Stimulated activated CD4-positive, alpha-beta T cell treated with anti-CD3 and anti-CD28 coated beads, Interleukin-2, amount 100 ng/mL, for 48 hours (primary cell): ENCODE measurements around the gene NOTUM.

Source experiments
- DNase-seq, 2 donors: peaks; one replicate each; pipeline ENCODE4 v3.0.0-alpha.2; 2020

Gene NOTUM

GRCh38 chr17:81976332-81977210 is 15.6 kb upstream of the NOTUM start:
- DNase-seq, result peak; percentile 38 to 39

- no peak for DNase-seq
Measured at GRCh38 chr17:81973432-81973831, 12.4 kb upstream of the NOTUM start.

DNA sequence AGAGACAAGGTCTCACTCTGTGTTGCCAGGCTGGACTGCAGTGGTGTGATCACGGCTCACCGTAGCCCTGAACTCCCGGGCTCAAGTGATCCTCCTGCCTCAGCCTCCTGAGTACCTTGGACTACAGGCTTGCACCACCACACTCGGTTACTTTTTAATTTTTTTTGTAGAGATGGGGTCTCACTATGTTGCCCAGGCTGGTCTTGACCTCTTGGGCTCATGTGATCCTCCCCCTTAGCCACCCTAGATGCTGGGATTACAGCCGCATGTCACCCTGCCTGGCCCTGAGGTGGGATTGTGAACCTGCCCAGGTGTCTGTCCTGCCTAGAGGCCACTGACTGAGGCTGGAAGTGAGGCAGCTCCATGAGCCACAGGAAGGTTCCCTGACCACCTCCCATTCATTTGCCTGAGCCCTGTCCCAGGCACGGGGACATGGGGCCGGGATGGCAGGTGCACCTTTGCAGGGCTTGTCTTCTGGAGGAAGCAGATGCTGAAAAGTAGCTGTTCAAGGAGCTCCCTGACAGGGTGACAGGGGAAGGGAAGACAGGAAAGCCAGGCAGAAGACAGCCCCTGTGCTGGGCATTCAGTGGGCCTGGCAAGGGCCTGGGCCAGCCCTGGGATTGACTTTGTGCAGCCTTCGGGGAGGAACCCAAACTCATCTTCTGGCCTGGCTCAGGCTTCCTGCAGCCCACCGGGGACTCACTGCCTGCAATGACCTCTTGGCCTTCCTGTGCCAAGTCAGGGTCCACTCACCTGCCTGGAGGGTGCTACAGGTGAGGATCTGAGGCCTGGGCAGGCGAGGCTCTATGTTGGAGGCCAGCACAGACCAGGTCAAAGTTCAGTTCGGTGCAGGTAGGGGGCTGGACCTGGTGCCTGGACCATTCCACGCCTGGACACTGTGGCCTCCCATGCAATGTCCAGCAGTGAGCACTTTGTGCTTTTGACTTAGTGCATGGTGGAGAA is 8.1 kb upstream of the NOTUM start:
- no peak for DNase-seq

DNA sequence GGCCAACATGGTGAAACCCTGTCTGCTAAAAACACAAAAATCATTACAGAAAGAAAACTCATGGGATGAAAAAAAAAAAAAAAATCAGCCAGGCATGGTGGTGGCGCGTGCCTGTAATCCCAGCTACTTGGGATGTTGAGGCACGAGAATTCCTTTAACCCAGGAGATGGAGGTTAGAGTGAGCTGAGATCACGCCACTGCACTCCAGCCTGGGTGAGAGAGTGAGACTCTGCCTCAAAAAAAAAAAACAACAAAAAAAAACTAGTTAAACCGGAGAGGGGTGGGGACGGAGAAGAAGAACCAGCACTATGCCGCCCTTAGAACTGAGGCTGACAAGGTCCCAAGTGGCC is 7.4 kb upstream of the NOTUM start:
- no peak for DNase-seq

- peak; percentile 77 to 83 for DNase-seq
Measured at GRCh38 chr17:81967533-81968395, 6.8 kb upstream of the NOTUM start.

- no peak for DNase-seq
Measured at GRCh38 chr17:81967244-81967532, 6.2 kb upstream of the NOTUM start.

GRCh38 chr17:81966343-81967243 is 5.6 kb upstream of the NOTUM start:
- DNase-seq, result no peak

GRCh38 chr17:81964081-81964849 is 3.3 kb upstream of the NOTUM start:
- DNase-seq, result no peak

DNA sequence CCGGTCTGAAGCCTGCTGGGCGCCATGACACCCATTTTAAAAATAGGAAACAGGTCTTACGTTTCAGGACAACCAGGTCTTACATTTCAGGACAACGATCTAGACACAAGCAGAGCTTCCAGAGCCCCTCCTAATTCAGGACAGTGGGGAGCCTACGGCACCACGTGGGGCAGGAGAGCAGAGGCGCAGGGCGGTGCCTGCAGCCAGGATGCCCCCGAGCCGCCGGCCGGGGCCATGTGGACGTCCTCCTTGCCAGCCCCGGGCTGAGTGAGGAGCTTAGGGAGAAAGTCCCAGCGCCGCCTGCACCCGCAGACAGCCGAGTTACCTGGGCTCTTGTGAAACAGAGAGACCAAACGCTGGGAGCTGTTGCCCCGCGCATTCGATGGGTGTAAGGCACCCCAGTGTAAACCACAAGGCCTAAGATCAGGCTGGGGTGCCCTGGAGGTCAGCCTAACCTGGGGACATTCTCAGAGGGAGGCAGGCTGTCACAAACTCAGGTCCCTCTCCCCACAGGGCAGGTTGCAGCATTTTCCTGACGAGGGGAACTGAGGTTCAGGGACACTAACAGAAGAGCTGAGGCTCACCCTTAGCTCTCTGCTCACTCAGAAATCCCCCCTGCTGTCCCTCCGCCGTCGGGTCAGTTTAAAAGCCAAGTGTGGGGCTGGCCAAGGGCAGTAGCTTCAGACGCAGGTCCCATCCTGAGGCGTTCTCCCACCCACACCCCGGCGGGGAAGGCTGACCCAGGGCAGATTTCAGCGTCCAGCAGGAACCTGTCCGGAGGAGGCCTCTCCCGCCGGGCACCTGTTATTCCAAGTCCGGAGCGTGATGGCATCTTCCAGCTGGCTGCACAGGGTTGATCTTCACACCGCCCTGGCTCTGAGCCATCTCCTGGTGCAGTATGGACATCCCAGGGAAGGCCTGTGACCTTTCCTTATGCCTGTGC is 1.8 kb upstream of the NOTUM start:
- DNase-seq, result no peak

DNA sequence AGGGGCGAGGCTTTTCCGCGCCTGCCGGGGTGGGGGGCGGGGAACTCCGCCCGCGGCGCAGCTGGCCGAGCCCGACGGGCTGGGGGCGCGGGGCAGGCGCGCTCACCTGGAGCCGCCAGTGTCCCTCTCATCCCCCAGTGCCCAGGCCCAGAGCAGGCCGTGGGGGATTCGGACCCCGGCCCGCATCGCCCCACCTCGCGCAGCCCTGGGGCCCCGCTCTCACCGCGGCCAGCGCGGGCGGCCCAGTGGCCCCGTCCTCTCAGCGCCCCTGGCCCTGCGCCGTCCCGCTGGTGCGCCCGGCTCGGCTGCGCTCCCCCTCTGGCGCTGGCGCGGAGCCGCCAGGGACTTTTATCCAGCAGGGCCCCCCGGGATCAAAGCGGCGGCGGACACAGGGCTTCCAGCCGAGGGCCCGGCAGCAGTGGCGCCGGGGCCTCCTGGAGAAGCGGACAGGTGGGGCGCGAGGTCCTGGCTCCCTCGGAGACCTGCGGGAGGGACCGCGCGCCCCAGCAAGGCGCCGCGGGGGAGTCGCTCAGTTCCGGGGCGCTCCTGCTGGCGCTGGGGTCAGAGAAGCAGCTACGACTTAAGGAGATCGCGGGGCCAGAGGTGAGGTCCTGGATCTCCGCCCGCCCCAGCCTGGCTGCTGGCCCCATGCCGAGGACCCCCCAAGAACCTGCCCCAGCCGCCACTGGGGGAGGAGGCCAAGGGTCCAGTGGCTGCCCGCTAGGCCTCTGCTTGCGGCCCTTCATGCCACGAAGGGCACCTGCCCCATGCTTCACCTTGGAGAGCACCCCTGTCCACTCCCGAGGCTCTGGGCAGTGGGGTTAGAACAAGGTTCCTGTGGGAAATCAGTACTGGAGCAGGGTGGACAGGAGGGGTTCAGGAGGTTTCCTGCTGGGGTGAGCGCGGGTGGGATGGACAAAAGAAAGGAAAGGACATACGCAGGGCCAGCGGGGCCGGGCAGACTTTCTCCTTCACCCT is 823 bp upstream of the NOTUM start:
- no peak for DNase-seq

DNA sequence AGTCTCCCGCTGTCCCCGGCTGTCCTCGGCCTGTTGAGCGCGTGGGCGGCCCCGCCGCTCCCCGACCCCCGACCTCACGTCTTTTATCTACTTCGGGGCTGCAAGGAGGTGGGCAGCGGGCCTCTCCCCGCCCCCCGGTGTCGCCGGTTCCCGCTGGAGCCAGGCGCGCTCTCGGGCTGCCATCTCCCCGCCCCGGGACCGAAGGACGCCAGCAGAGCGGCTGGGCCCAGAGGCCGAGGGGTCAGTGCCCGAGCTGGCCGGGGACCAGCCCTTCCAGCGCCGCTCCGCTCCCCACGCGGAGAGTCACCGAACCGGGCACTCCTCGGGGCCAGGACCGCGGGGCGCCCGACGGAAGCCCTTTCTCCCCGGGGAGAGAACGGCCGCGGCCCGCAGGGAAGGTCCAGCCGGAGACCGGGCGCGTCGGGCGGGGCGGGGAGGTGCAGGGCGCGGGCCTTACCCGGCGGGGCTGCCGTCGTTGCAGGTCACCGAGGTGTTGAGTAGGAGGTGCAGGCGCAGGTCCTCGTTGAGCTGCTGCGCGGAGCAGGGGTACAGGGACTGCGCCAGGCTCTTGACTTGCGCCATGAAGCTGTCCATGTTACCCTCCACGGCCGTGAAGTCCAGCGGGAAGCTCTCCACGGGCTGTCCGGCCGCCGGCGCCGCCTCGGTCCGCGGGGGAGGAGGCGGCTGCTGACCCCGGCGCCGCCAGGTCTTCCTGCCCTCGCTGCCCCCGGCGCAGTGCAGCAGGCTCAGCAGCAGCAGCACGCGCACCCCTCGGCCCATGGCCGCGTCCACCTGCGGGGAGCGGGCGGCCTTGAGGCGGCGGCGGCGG is 643 bp downstream of the NOTUM start:
- no peak for DNase-seq

DNA sequence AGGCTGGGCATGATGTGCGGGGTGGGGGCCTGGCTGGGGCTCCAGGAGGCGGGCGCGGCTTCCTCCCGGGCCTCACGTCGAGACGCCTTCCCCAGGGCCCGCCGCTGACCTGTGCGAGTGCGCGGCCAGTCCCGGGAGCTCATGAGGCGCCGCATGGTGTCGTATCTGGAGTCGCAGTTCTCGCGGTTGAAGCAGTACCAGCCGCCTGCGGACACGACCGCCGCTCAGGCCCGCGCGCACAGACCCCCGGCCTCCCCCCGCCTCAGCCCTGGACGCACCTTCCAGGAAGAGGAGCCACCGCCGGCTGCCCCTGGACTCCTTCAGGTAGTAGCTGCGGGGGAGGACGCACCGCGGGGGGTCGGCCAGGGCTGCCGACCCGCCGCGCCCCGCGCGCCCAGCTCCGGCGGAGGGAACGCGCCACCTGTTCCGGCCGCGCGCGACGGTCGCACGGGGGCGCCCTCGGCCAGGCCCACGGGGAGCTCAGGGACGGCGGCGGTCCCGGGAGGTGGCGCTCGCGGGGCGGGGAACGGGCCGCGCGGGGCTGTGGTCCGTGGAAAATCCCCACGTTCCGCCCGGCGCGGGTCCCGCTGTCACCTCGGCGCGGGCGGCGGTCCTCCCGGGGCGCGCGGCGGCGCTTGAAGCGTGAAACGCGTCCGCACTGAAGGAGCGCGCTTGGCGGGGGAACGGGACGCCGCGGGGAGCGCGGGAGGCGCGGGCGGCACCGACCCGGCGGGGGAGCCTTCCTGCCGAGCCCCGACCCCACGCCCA is 1.4 kb downstream of the NOTUM start:
- DNase-seq, result peak; percentile 77 to 82

- no peak for DNase-seq
Measured at GRCh38 chr17:81958633-81959342, 2.2 kb downstream of the NOTUM start.

- no peak for DNase-seq
Measured at GRCh38 chr17:81957691-81958432, 3.1 kb downstream of the NOTUM start.
